Loucy (cell line): Measurements from ENCODE around the gene BRWD1.
A peak's percentile ranks its signal among the peaks of the same experiment; 100 is the strongest.

Experiments used
- H2AFZ ChIP-seq: fragments of 200-600 bp; sonication (generic); 2 replicates; pipeline ENCODE4 v1.6.0; 2016; ENCODE audit warnings: antibody characterized with exemption, mild to moderate bottlenecking, low read length, moderate library complexity
- H3F3A ChIP-seq: fragments of 200-600 bp; 2 replicates; pipeline ENCODE4 v1.6.0; 2016; ENCODE audit warnings: antibody characterized with exemption, low read depth, mild to moderate bottlenecking
- H3K27me3 ChIP-seq: fragments of 200-600 bp; sonication (generic); 2 replicates; pipeline ENCODE4 v1.6.1; 2014; ENCODE audit warnings: low read length, mild to moderate bottlenecking; ENCODE audit not compliant: insufficient read depth, poor library complexity, severe bottlenecking
- H3K36me3 ChIP-seq: fragments of 200-600 bp; sonication (generic); 2 replicates; pipeline ENCODE4 v1.6.1; 2016; ENCODE audit warnings: low read length; ENCODE audit not compliant: insufficient read depth
- H3K4me1 ChIP-seq: fragments of 200-600 bp; sonication (generic); 2 replicates; pipeline ENCODE4 v1.5.1; 2014; ENCODE audit warnings: low read length, mild to moderate bottlenecking; ENCODE audit not compliant: insufficient read depth, poor library complexity, severe bottlenecking
- H3K4me2 ChIP-seq: fragments of 200-600 bp; sonication (generic); 2 replicates; pipeline ENCODE4 v1.6.0; 2014; ENCODE audit warnings: antibody characterized with exemption, low read length, low read depth, mild to moderate bottlenecking; ENCODE audit not compliant: poor library complexity, severe bottlenecking
- H3K4me3 ChIP-seq: fragments of 200-600 bp; sonication (generic); 2 replicates; pipeline ENCODE4 v1.5.1; 2014; ENCODE audit warnings: low read length, mild to moderate bottlenecking, mixed read lengths; ENCODE audit not compliant: poor library complexity, severe bottlenecking
- H3K79me2 ChIP-seq: fragments of 200-600 bp; sonication (generic); 2 replicates; pipeline ENCODE4 v1.6.1; 2014; ENCODE audit warnings: low read length; ENCODE audit not compliant: insufficient read depth
- H3K9ac ChIP-seq: fragments of 200-600 bp; sonication (generic); 2 replicates; pipeline ENCODE4 v1.6.0; 2014; ENCODE audit warnings: mild to moderate bottlenecking, low read depth, low read length, moderate library complexity; ENCODE audit not compliant: poor library complexity, severe bottlenecking
- H3K9me2 ChIP-seq: fragments of 200-600 bp; sonication (generic); replicated peaks from 2 replicates; pipeline ENCODE4 v1.6.1; 2016; ENCODE audit warnings: low read depth, low read length, mixed read lengths
- H3K9me3 ChIP-seq: fragments of 200-600 bp; sonication (generic); 2 replicates; pipeline ENCODE4 v1.6.1; 2014; ENCODE audit warnings: mild to moderate bottlenecking, antibody characterized with exemption, low read length, low read depth; ENCODE audit not compliant: insufficient read depth
- H4K20me1 ChIP-seq: fragments of 200-600 bp; sonication (generic); 2 replicates; pipeline ENCODE4 v1.6.0; 2014; ENCODE audit warnings: antibody characterized with exemption, low read length, mild to moderate bottlenecking; ENCODE audit not compliant: insufficient read depth, poor library complexity, severe bottlenecking
- CTCF ChIP-seq: fragments of 200-600 bp; sonication (generic); conservative IDR thresholded peaks from 2 replicates; pipeline ENCODE4 v1.5.1; 2014; ENCODE audit warnings: mild to moderate bottlenecking, antibody characterized with exemption, low read length
- EZH2phosphoT487 ChIP-seq: fragments of 200-600 bp; IDR thresholded peaks from 2 replicates; pipeline ENCODE4 v1.6.1; 2018; ENCODE audit warnings: antibody characterized with exemption, mild to moderate bottlenecking, moderate library complexity, borderline replicate concordance

The BRWD1 gene

GRCh38 chr21:39348355-39349210, 35.2 kb upstream of the BRWD1 start, which contains the start of gene HMGN1:
Gene HMGN1 (minus strand): TSS chr21:39349088. CDS start chr21:39348917, 171 bp downstream.
- Histone ChIP-seq H2AFZ (peak within 1 kb of the TSS; percentile 96), H3K9me2 (no peaks in the 10 kb centered on the region), H3K36me3 (peaks cover 28% of the 10 kb centered on the region), H3K79me2 (peaks cover 60% of the 10 kb centered on the region), H3F3A (0 out of 2 replicates have a peak, but pooled peaks cover 7% of the 10 kb centered on the region), H3K4me2 (peak within 1 kb of the TSS; percentile 97), H3K9ac (peak within 1 kb of the TSS; percentile 99), H3K27me3 (no peaks in the 10 kb centered on the region), H3K4me1 (peaks cover 39% of the 10 kb centered on the region), H4K20me1 (peaks cover 49% of the 10 kb centered on the region), H3K9me3 (no peaks in the 10 kb centered on the region), H3K4me3 (peak within 1 kb of the TSS; percentile 98)
- TF ChIP-seq CTCF, result no peak
- no peak for TF ChIP-seq EZH2phosphoT487

GRCh38 chr21:39348040-39348354, 34.6 kb upstream of the BRWD1 start:
- H2AFZ ChIP-seq, result no peak overlapping the region

GRCh38 chr21:39347537-39347936, 34.1 kb upstream of the BRWD1 start:
- peaks cover 39% of the 10 kb centered on the region for H3K4me1 ChIP-seq

More at GRCh38 chr21:39348040-39348354, 34.6 kb upstream of the BRWD1 start:
- Histone ChIP-seq H3K4me1 (peaks cover 39% of the 10 kb centered on the region), H3K9ac (peak overlapping the region; percentile 96), H3K9me3 (no peaks in the 10 kb centered on the region), H3K4me2 (peak overlapping the region; percentile 97), H4K20me1 (peaks cover 54% of the 10 kb centered on the region), H3K9me2 (no peaks in the 10 kb centered on the region), H3K79me2 (peaks cover 66% of the 10 kb centered on the region), H3F3A (0 out of 2 replicates have a peak, but pooled peaks cover 7% of the 10 kb centered on the region), H3K36me3 (peaks cover 34% of the 10 kb centered on the region), H3K27me3 (no peaks in the 10 kb centered on the region), H3K4me3 (peak overlapping the region; percentile 98)
- TF ChIP-seq CTCF (no peak), EZH2phosphoT487 (no peak)

More at GRCh38 chr21:39347537-39347936, 34.1 kb upstream of the BRWD1 start:
- TF ChIP-seq CTCF (no peak), EZH2phosphoT487 (no peak)
- no peaks in the 10 kb centered on the region for H3K9me3 ChIP-seq
- peak overlapping the region; percentile 96 for H3K9ac ChIP-seq
- H3K79me2 ChIP-seq, result peaks cover 67% of the 10 kb centered on the region
- peaks cover 35% of the 10 kb centered on the region for H3K36me3 ChIP-seq
- peak overlapping the region; percentile 97 for H3K4me2 ChIP-seq
- H3F3A ChIP-seq, result 0 out of 2 replicates have a peak, but pooled peaks cover 7% of the 10 kb centered on the region
- peaks cover 55% of the 10 kb centered on the region for H4K20me1 ChIP-seq
- no peaks in the 10 kb centered on the region for H3K9me2 ChIP-seq
- H3K4me3 ChIP-seq, result peak overlapping the region; percentile 98
- no peak overlapping the region for H2AFZ ChIP-seq
- no peaks in the 10 kb centered on the region for H3K27me3 ChIP-seq
